ENCODE data around the gene PRRC2A. TPM values are rescaled to one million over a fixed set of nuclear protein-coding genes. Genes with fewer than 3 reads are reported as not detected.

The PRRC2A gene
- total and polyA plus RNA-seq, 4 donors, result 28.5 to 164 (median 153) TPM

- 72 to 78% methylated on average over 11 of the region's 11 CpGs for WGBS, 2 donors
Measured at GRCh38 chr6:31634969-31635575, 14.6 kb downstream of the PRRC2A start.

GRCh38 chr6:31636698-31637596, 16.4 kb downstream of the PRRC2A start:
- H3K27me3 ChIP-seq (ENCODE audit: control insufficient read depth in 1 of 2, insufficient read depth in 2 of 2, low read length in 1 of 2), result no peaks in the 10 kb centered on the region
- WGBS, 2 donors, result 73 to 77% methylated on average over 27 of the region's 27 CpGs
- DNase-seq, result no peak
- no peak for ATAC-seq (ENCODE audit: low FRiP score)
- intact Hi-C loops (cut with DNase I), result no loop called here
- H3K9me3 ChIP-seq (ENCODE audit: control insufficient read depth, low read length), result no peaks in the 10 kb centered on the region
- no peak overlapping the region for H3K27ac ChIP-seq (ENCODE audit: low read depth in 1 of 2, low read length in 2 of 2)
- peaks cover 4 to 19% of the 10 kb centered on the region in 2 donors for H3K36me3 ChIP-seq (ENCODE audit: control insufficient read depth in 1 of 2, insufficient read depth in 2 of 2, low read length in 1 of 2)
- H3K4me3 ChIP-seq (ENCODE audit: low read length in 2 of 2), result no peak overlapping the region
- no peaks in the 10 kb centered on the region for H3K4me1 ChIP-seq (ENCODE audit: control insufficient read depth in 1 of 2, insufficient read depth in 2 of 2, low read length in 2 of 2)

More at GRCh38 chr6:31634969-31635575, 14.6 kb downstream of the PRRC2A start:
- Histone ChIP-seq H3K4me3 (ENCODE audit: low read length in 2 of 2) (no peak overlapping the region), H3K27ac (ENCODE audit: low read depth in 1 of 2, low read length in 2 of 2) (no peak overlapping the region), H3K4me1 (ENCODE audit: control insufficient read depth in 1 of 2, insufficient read depth in 2 of 2, low read length in 2 of 2) (no peaks in the 10 kb centered on the region), H3K36me3 (ENCODE audit: control insufficient read depth in 1 of 2, insufficient read depth in 2 of 2, low read length in 1 of 2) (peaks cover 11 to 12% of the 10 kb centered on the region in 2 donors), H3K27me3 (ENCODE audit: control insufficient read depth in 1 of 2, insufficient read depth in 2 of 2, low read length in 1 of 2) (no peaks in the 10 kb centered on the region), H3K9me3 (ENCODE audit: control insufficient read depth, low read length) (no peaks in the 10 kb centered on the region)
- no peak for ATAC-seq (ENCODE audit: low FRiP score)
- intact Hi-C loops (cut with DNase I), result no loop called here
- DNase-seq, result no peak

GRCh38 chr6:31639043-31639442, 18.5 kb downstream of the PRRC2A start:
- DNase-seq (no peak), ATAC-seq (ENCODE audit: low FRiP score) (no peak)
- Histone ChIP-seq H3K36me3 (ENCODE audit: control insufficient read depth in 1 of 2, insufficient read depth in 2 of 2, low read length in 1 of 2) (peaks cover 4 to 23% of the 10 kb centered on the region in 2 donors), H3K27ac (ENCODE audit: low read depth in 1 of 2, low read length in 2 of 2) (no peak overlapping the region), H3K4me3 (ENCODE audit: low read length in 2 of 2) (no peak overlapping the region), H3K9me3 (ENCODE audit: control insufficient read depth, low read length) (no peaks in the 10 kb centered on the region), H3K4me1 (ENCODE audit: control insufficient read depth in 1 of 2, insufficient read depth in 2 of 2, low read length in 2 of 2) (no peaks in the 10 kb centered on the region), H3K27me3 (ENCODE audit: control insufficient read depth in 1 of 2, insufficient read depth in 2 of 2, low read length in 1 of 2) (no peaks in the 10 kb centered on the region)
- intact Hi-C loops (cut with DNase I), result no loop called here
- WGBS, 2 donors, result 73 to 75% methylated on average over 9 of the region's 9 CpGs

- Histone ChIP-seq H3K4me1 (ENCODE audit: control insufficient read depth in 1 of 2, insufficient read depth in 2 of 2, low read length in 2 of 2) (no peaks in the 10 kb centered on the region), H3K9me3 (ENCODE audit: control insufficient read depth, low read length) (no peaks in the 10 kb centered on the region), H3K27ac (ENCODE audit: low read depth in 1 of 2, low read length in 2 of 2) (no peak overlapping the region), H3K36me3 (ENCODE audit: control insufficient read depth in 1 of 2, insufficient read depth in 2 of 2, low read length in 1 of 2) (peaks cover 6 to 24% of the 10 kb centered on the region in 2 donors), H3K4me3 (ENCODE audit: low read length in 2 of 2) (no peak overlapping the region), H3K27me3 (ENCODE audit: control insufficient read depth in 1 of 2, insufficient read depth in 2 of 2, low read length in 1 of 2) (no peaks in the 10 kb centered on the region)
- ATAC-seq (ENCODE audit: low FRiP score), result no peak
- no peak for DNase-seq
- 65 to 71% methylated on average over 10 of the region's 10 CpGs for WGBS, 2 donors
- intact Hi-C loops (cut with DNase I), result no loop called here
Measured at GRCh38 chr6:31639449-31639861, 18.9 kb downstream of the PRRC2A start.

GRCh38 chr6:31640612-31641011, 20.1 kb downstream of the PRRC2A start:
- no peak for DNase-seq
- no peaks in the 10 kb centered on the region for H3K4me1 ChIP-seq (ENCODE audit: control insufficient read depth in 1 of 2, insufficient read depth in 2 of 2, low read length in 2 of 2)
- no peak overlapping the region for H3K4me3 ChIP-seq (ENCODE audit: low read length in 2 of 2)
- 92 to 93% methylated on average over 6 of the region's 6 CpGs for WGBS, 2 donors
- H3K36me3 ChIP-seq (ENCODE audit: control insufficient read depth in 1 of 2, insufficient read depth in 2 of 2, low read length in 1 of 2), result peaks cover 4 to 30% of the 10 kb centered on the region in 2 donors
- intact Hi-C loops (cut with DNase I), result no loop called here
- ATAC-seq (ENCODE audit: low FRiP score), result no peak
- no peaks in the 10 kb centered on the region for H3K9me3 ChIP-seq (ENCODE audit: control insufficient read depth, low read length)
- H3K27ac ChIP-seq (ENCODE audit: low read depth in 1 of 2, low read length in 2 of 2), result no peak overlapping the region
- no peaks in the 10 kb centered on the region for H3K27me3 ChIP-seq (ENCODE audit: control insufficient read depth in 1 of 2, insufficient read depth in 2 of 2, low read length in 1 of 2)

- Histone ChIP-seq H3K36me3 (ENCODE audit: control insufficient read depth in 1 of 2, insufficient read depth in 2 of 2, low read length in 1 of 2) (peaks cover 4 to 30% of the 10 kb centered on the region in 2 donors), H3K27ac (ENCODE audit: low read depth in 1 of 2, low read length in 2 of 2) (no peak overlapping the region), H3K4me1 (ENCODE audit: control insufficient read depth in 1 of 2, insufficient read depth in 2 of 2, low read length in 2 of 2) (no peaks in the 10 kb centered on the region), H3K27me3 (ENCODE audit: control insufficient read depth in 1 of 2, insufficient read depth in 2 of 2, low read length in 1 of 2) (no peaks in the 10 kb centered on the region), H3K4me3 (ENCODE audit: low read length in 2 of 2) (no peak overlapping the region), H3K9me3 (ENCODE audit: control insufficient read depth, low read length) (no peaks in the 10 kb centered on the region)
- no peak for DNase-seq
- 87 to 92% methylated on average over 4 of the region's 4 CpGs for WGBS, 2 donors
- no peak for ATAC-seq (ENCODE audit: low FRiP score)
- intact Hi-C loops (cut with DNase I), result no loop called here
Measured at GRCh38 chr6:31641370-31641769, 20.9 kb downstream of the PRRC2A start.

- peaks cover 4 to 24% of the 10 kb centered on the region in 2 donors for H3K36me3 ChIP-seq (ENCODE audit: control insufficient read depth in 1 of 2, insufficient read depth in 2 of 2, low read length in 1 of 2)
- 81 to 85% methylated on average over 6 of the region's 6 CpGs for WGBS, 2 donors
- H3K4me1 ChIP-seq (ENCODE audit: control insufficient read depth in 1 of 2, insufficient read depth in 2 of 2, low read length in 2 of 2), result no peaks in the 10 kb centered on the region
Measured at GRCh38 chr6:31642798-31643570, 22.5 kb downstream of the PRRC2A start.

GRCh38 chr6:31643818-31644454, 23.4 kb downstream of the PRRC2A start:
- WGBS, 2 donors, result 87 to 88% methylated on average over 17 of the region's 17 CpGs
- Histone ChIP-seq H3K27ac (ENCODE audit: low read depth in 1 of 2, low read length in 2 of 2) (no peak overlapping the region), H3K9me3 (ENCODE audit: control insufficient read depth, low read length) (no peaks in the 10 kb centered on the region), H3K4me3 (ENCODE audit: low read length in 2 of 2) (no peak overlapping the region), H3K36me3 (ENCODE audit: control insufficient read depth in 1 of 2, insufficient read depth in 2 of 2, low read length in 1 of 2) (peaks cover 4 to 26% of the 10 kb centered on the region in 2 donors), H3K27me3 (ENCODE audit: control insufficient read depth in 1 of 2, insufficient read depth in 2 of 2, low read length in 1 of 2) (no peaks in the 10 kb centered on the region), H3K4me1 (ENCODE audit: control insufficient read depth in 1 of 2, insufficient read depth in 2 of 2, low read length in 2 of 2) (no peaks in the 10 kb centered on the region)
- DNase-seq (no peak), ATAC-seq (ENCODE audit: low FRiP score) (no peak)
- intact Hi-C loops (cut with DNase I), result loop anchor here in 1 of 2 donors (2.0 kb wide), 1 partner anchor 17 kb away; no protein-coding TSS in a partner anchor

More at GRCh38 chr6:31642798-31643570, 22.5 kb downstream of the PRRC2A start:
- H3K27ac ChIP-seq (ENCODE audit: low read depth in 1 of 2, low read length in 2 of 2), result no peak overlapping the region
- H3K9me3 ChIP-seq (ENCODE audit: control insufficient read depth, low read length), result no peaks in the 10 kb centered on the region
- H3K4me3 ChIP-seq (ENCODE audit: low read length in 2 of 2), result no peak overlapping the region
- H3K27me3 ChIP-seq (ENCODE audit: control insufficient read depth in 1 of 2, insufficient read depth in 2 of 2, low read length in 1 of 2), result no peaks in the 10 kb centered on the region
- intact Hi-C loops (cut with DNase I), result loop anchor here in 1 of 2 donors (2.0 kb wide), 1 partner anchor 16 kb away; no protein-coding TSS in a partner anchor
- no peak for DNase-seq
- ATAC-seq (ENCODE audit: low FRiP score), result no peak
